Measurements from ENCODE around the gene GTF2A1. TPM values are rescaled to one million over a fixed set of nuclear protein-coding genes. Genes with fewer than 3 reads are reported as not detected.

The GTF2A1 gene
- polyA plus RNA-seq, 1 of the 3 experiments (the other 2 are of a cell fraction) = 7.6 TPM

DNA sequence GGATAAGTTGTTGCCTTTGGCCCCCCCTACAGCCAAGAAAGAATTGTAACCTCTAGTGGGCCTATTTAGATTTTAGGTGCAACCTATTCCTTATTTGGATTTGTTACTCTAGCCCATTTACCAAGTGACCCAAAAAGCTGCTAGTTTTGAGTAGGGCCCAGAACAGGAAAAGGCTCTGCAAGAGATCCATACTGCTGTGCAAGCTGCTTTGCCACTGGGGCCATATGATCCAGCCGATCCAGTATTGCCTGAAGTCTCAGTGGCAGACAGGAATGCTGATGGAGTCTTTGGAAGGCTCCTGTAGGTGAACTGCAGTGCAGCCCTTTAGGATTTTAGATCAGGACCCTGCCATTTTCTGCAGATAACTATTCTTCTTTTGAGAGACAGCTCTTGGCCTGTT, 12.9 kb upstream of the GTF2A1 start:
- H3K36me3 ChIP-seq (replicated peaks in 1 of 2; ENCODE audit: control insufficient read depth in 1 of 2, insufficient read depth in 2 of 2, low read length in 1 of 2) = no peaks in the 10 kb centered on the region
- WGBS (ENCODE audit: low lambda C conversion rate) = 90% methylated on average over 1 of the region's 1 CpG
- no peak overlapping the region for H3K4me2 ChIP-seq
- TF ChIP-seq, protein P1, sequence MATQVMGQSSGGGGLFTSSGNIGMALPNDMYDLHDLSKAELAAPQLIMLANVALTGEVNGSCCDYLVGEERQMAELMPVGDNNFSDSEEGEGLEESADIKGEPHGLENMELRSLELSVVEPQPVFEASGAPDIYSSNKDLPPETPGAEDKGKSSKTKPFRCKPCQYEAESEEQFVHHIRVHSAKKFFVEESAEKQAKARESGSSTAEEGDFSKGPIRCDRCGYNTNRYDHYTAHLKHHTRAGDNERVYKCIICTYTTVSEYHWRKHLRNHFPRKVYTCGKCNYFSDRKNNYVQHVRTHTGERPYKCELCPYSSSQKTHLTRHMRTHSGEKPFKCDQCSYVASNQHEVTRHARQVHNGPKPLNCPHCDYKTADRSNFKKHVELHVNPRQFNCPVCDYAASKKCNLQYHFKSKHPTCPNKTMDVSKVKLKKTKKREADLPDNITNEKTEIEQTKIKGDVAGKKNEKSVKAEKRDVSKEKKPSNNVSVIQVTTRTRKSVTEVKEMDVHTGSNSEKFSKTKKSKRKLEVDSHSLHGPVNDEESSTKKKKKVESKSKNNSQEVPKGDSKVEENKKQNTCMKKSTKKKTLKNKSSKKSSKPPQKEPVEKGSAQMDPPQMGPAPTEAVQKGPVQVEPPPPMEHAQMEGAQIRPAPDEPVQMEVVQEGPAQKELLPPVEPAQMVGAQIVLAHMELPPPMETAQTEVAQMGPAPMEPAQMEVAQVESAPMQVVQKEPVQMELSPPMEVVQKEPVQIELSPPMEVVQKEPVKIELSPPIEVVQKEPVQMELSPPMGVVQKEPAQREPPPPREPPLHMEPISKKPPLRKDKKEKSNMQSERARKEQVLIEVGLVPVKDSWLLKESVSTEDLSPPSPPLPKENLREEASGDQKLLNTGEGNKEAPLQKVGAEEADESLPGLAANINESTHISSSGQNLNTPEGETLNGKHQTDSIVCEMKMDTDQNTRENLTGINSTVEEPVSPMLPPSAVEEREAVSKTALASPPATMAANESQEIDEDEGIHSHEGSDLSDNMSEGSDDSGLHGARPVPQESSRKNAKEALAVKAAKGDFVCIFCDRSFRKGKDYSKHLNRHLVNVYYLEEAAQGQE (IDR thresholded peaks at IDR 0.05; ENCODE audit: low read depth, low read length) = no peak
- TF ChIP-seq RAD21 (IDR thresholded peaks at IDR 0.05; ENCODE audit: low read length) (no peak), TAF1 (IDR thresholded peaks at IDR 0.05; ENCODE audit: borderline replicate concordance, low read depth, low read length) (no peak), MXI1 (IDR thresholded peaks at IDR 0.05; ENCODE audit: low read depth, low read length) (no peak), CHD2 (IDR thresholded peaks at IDR 0.05; ENCODE audit: low read length, partially characterized antibody) (no peak), TCF12 (IDR thresholded peaks at IDR 0.05) (no peak), ELF1 (IDR thresholded peaks at IDR 0.05) (no peak), FOXJ3 (CRISPR knock-in tag; IDR thresholded peaks at IDR 0.05) (no peak), GABPA (IDR thresholded peaks at IDR 0.05; ENCODE audit: low read depth) (no peak), YY1 (IDR thresholded peaks at IDR 0.05; ENCODE audit: low read depth) (no peak), POLR2AphosphoS5 (IDR thresholded peaks at IDR 0.05; ENCODE audit: low read depth, low read length) (no peak)
- TF ChIP-seq, protein P2, sequence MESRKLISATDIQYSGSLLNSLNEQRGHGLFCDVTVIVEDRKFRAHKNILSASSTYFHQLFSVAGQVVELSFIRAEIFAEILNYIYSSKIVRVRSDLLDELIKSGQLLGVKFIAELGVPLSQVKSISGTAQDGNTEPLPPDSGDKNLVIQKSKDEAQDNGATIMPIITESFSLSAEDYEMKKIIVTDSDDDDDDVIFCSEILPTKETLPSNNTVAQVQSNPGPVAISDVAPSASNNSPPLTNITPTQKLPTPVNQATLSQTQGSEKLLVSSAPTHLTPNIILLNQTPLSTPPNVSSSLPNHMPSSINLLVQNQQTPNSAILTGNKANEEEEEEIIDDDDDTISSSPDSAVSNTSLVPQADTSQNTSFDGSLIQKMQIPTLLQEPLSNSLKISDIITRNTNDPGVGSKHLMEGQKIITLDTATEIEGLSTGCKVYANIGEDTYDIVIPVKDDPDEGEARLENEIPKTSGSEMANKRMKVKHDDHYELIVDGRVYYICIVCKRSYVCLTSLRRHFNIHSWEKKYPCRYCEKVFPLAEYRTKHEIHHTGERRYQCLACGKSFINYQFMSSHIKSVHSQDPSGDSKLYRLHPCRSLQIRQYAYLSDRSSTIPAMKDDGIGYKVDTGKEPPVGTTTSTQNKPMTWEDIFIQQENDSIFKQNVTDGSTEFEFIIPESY (IDR thresholded peaks at IDR 0.05; ENCODE audit: borderline replicate concordance, low read depth) = no peak
- TF ChIP-seq, protein P3, sequence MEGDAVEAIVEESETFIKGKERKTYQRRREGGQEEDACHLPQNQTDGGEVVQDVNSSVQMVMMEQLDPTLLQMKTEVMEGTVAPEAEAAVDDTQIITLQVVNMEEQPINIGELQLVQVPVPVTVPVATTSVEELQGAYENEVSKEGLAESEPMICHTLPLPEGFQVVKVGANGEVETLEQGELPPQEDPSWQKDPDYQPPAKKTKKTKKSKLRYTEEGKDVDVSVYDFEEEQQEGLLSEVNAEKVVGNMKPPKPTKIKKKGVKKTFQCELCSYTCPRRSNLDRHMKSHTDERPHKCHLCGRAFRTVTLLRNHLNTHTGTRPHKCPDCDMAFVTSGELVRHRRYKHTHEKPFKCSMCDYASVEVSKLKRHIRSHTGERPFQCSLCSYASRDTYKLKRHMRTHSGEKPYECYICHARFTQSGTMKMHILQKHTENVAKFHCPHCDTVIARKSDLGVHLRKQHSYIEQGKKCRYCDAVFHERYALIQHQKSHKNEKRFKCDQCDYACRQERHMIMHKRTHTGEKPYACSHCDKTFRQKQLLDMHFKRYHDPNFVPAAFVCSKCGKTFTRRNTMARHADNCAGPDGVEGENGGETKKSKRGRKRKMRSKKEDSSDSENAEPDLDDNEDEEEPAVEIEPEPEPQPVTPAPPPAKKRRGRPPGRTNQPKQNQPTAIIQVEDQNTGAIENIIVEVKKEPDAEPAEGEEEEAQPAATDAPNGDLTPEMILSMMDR (IDR thresholded peaks at IDR 0.05) = no peak
- H3K9me3 ChIP-seq = no peaks in the 10 kb centered on the region
- no peak overlapping the region for H3K27ac ChIP-seq (ENCODE audit: low read depth in 2 of 2, low read length in 1 of 2)
- no peak for DNase-seq
- CTCF ChIA-PET = interaction anchor here (0.9 to 1.8 kb wide), 2 partner anchors 36 to 231 kb away, joined by 4 to 6 read pairs; no protein-coding TSS in a partner anchor
- no peak overlapping the region for H3K9ac ChIP-seq
- H3F3A ChIP-seq (replicated peaks; ENCODE audit: insufficient read depth) = no peaks in the 10 kb centered on the region
- no peak overlapping the region for H3K4me3 ChIP-seq (ENCODE audit: low read depth in 2 of 2, low read length in 1 of 2)
- peaks cover 0 to 4% of the 10 kb centered on the region in 2 experiments; a peak in 1 of 4 replicates for H3K4me1 ChIP-seq (ENCODE audit: control insufficient read depth in 1 of 2, insufficient read depth in 2 of 2, low read depth in 1 of 2, low read length in 1 of 2)
- no peaks in the 10 kb centered on the region for H3K79me2 ChIP-seq (ENCODE audit: insufficient read depth)
- H2AFZ ChIP-seq (ENCODE audit: low read depth) = no peak overlapping the region
- no peaks in the 10 kb centered on the region for H4K20me1 ChIP-seq (ENCODE audit: insufficient read depth)
- H3K9me2 ChIP-seq = no peaks in the 10 kb centered on the region
- no peaks in the 10 kb centered on the region for H3K27me3 ChIP-seq (ENCODE audit: insufficient read depth)
- POLR2A ChIA-PET = no interaction called here

Data from SK-N-SH (cell line).